Body of pancreas (tissue), 4 donors: ENCODE data around the gene ADCY9.

ENCODE experiments used
- CTCF ChIP-seq, 7 experiments: fragments of 450-650 bp in 4 of 7; fragments of 200-600 bp in 3 of 7; sonication (generic) in 3 of 7; IDR thresholded peaks; one replicate each; pipeline ENCODE4 v1.5.1; 2016 to 2019; ENCODE audit warnings: antibody characterized with exemption in 7 of 7
- POLR2A ChIP-seq, 3 donors: fragments of 450-650 bp; IDR thresholded peaks; one replicate each; pipeline ENCODE4 v1.6.1; 2016; ENCODE audit warnings: antibody characterized with exemption in 3 of 3, mild to moderate bottlenecking in 2 of 3

GRCh38 chr16:3979518-3979917, 136.7 kb downstream of the ADCY9 start:
- TF ChIP-seq CTCF (IDR thresholded peaks at IDR 0.05) (no peak), POLR2A (IDR thresholded peaks at IDR 0.05) (no peak)
